ENCODE measurements around the gene SAE1.

GRCh38 chr19:47195434-47195833, 64.8 kb downstream of the SAE1 start:
- TF ChIP-seq CTCF (IDR thresholded peaks at IDR 0.05) = no peak
- no peak for TF ChIP-seq POLR2A (IDR thresholded peaks at IDR 0.05)
